ENCODE results near the gene PRKCD.
A peak's percentile ranks its signal among the peaks of the same experiment; 100 is the strongest.

The PRKCD gene

GRCh38 chr3:53193466-53194209 is 32.6 kb downstream of the PRKCD start:
- DNase-seq, result no peak

GRCh38 chr3:53194210-53195065 is 33.4 kb downstream of the PRKCD start:
- no peak for DNase-seq

GRCh38 chr3:53195066-53195450 is 34.0 kb downstream of the PRKCD start:
- no peak for DNase-seq

GRCh38 chr3:53195602-53196574 is 34.9 kb downstream of the PRKCD start:
- no peak for DNase-seq

GRCh38 chr3:53196575-53197407 is 35.8 kb downstream of the PRKCD start:
- peak; percentile 85 for DNase-seq

GRCh38 chr3:53198256-53198977 is 37.4 kb downstream of the PRKCD start:
- DNase-seq, result no peak

GRCh38 chr3:53198996-53199395 is 38.0 kb downstream of the PRKCD start:
- DNase-seq, result no peak

- no peak for DNase-seq
Observed at GRCh38 chr3:53199834-53200233, 38.8 kb downstream of the PRKCD start.

DNA sequence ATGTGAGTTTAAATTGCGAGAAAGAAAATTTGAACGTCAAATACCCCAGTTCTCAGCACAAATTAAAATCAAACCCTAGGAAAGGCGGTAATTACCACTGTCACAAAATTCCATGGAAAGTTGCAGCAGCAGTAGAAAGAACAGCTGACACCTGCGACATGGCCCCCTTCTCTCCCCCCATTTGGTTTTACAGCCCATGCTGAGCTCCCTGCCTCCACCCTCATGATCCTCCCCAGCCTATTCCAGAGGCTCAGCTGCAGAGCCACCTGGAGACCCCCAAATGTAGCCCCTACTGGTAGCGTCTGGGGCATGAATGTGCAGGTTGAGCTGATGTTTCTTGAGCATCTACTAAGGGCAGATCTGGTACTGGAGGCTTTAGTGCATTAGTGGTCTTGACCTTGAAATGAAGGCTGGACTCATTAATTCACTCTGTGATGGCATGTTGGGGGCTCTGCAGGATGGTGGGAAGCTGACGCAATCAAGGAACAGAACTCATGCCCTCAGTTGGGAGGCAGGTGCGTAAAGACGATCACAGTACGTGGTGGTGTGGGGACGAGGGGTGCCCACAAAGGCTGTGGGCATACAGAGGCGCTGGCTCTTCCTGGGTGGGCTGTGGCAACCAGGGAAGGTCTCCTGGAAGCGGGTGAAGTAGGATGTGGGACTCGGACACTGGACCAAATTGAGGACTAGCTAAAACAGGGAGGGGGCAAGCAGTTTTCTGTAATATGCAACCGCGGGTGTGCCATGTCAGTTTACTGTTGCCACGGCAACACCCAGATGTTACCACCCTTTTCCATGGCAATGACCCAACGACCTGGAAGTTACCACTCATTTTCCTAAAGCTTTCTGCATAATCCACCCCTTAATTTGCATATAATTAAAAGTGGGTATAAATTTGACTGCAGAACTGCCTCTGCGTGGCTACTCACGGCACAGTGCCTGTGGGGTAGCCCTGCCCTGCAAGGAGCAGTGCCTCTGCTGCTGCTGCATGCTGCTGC is 39.8 kb downstream of the PRKCD start:
- no peak for DNase-seq

DNA sequence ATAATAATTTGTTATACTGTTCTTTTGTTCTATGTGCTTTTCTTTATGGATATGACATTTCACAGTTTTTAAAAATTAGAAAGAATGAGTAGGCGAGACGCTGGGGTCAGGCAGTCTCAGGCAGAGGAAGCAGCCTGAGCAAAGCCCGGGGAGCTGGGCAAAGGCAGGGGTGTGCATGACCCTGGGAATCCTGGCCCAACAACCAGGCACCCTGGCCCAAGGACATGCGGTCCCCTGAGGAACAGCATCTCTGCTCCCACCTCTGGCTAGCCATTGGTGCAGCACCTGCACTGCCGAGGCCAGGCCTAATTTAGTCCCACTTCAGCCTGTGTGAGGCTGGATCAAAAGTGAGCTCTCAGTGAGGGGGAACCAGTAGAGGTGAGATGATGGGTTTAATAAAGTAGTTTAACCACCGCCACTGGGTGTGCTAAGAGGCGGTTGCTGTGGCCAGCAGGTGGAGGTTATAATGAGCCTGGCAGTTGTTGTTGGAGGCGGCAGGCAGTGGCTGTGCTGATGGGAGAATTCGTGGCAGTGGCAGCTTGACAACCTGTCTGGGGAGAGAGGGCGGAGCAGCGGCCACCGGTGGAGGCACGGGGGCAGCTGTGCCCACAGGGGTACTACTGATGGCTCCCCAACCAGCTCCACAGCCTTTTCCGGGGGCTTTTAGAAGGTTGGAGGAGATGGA is 41.5 kb downstream of the PRKCD start:
- DNase-seq, result no peak

- DNase-seq, result no peak
Observed at GRCh38 chr3:53211706-53212702, 51.0 kb downstream of the PRKCD start.

DNA sequence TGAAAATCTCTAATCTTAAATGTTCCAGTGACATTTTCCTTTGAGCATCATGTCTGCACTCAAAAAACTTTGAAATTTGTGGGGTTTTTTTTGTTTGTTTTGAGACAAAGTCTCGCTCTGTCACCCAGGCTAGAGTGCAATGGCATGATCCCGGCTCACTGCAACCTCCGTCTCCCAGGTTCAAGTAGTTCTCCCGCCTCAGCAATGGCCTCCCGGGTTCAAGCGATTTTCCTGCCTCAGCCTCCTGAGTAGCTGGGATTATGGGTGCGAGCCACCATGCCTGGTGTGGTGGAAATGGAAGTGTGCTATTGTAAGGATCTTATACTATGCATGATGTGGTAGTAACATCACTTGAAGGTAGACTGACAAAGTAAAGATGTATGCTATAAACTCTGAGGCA is 52.3 kb downstream of the PRKCD start:
- DNase-seq, result no peak

- DNase-seq, result no peak
Observed at GRCh38 chr3:53215816-53216215, 54.8 kb downstream of the PRKCD start.

DNA sequence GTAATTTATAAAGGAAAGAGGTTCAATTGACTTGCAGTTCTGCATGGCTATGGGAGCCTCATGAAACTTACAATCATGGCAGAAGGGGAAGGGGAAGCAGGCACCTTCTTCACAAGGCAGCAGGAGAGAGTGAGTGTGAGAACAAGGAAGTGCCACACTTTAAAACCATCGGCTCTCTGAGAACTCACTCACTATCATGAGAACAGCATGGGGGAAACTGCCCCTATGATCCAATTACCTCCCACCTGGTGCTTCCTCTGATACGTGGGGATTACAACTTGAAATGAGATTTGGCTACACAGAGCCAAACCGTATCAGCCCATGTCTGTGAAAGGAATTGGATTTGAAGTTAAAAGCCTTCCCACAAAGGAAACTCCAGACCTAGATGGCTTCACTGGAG is 55.7 kb downstream of the PRKCD start:
- no peak for DNase-seq

- no peak for DNase-seq
Observed at GRCh38 chr3:53217175-53217574, 56.2 kb downstream of the PRKCD start.

- no peak for DNase-seq
Observed at GRCh38 chr3:53218131-53218530, 57.1 kb downstream of the PRKCD start.

GRCh38 chr3:53219895-53220483 is 59.0 kb downstream of the PRKCD start:
- DNase-seq, result peak; percentile 52

- DNase-seq, result no peak
Observed at GRCh38 chr3:53221345-53221744, 60.3 kb downstream of the PRKCD start.

All from GF-D8 (cell line).